ENCODE measurements around the gene TERT.

DNA sequence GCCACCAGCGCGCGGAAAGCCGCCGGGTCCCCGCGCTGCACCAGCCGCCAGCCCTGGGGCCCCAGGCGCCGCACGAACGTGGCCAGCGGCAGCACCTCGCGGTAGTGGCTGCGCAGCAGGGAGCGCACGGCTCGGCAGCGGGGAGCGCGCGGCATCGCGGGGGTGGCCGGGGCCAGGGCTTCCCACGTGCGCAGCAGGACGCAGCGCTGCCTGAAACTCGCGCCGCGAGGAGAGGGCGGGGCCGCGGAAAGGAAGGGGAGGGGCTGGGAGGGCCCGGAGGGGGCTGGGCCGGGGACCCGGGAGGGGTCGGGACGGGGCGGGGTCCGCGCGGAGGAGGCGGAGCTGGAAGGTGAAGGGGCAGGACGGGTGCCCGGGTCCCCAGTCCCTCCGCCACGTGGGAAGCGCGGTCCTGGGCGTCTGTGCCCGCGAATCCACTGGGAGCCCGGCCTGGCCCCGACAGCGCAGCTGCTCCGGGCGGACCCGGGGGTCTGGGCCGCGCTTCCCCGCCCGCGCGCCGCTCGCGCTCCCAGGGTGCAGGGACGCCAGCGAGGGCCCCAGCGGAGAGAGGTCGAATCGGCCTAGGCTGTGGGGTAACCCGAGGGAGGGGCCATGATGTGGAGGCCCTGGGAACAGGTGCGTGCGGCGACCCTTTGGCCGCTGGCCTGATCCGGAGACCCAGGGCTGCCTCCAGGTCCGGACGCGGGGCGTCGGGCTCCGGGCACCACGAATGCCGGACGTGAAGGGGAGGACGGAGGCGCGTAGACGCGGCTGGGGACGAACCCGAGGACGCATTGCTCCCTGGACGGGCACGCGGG lies at the start of gene TERT:
- TF ChIP-seq, protein P1, sequence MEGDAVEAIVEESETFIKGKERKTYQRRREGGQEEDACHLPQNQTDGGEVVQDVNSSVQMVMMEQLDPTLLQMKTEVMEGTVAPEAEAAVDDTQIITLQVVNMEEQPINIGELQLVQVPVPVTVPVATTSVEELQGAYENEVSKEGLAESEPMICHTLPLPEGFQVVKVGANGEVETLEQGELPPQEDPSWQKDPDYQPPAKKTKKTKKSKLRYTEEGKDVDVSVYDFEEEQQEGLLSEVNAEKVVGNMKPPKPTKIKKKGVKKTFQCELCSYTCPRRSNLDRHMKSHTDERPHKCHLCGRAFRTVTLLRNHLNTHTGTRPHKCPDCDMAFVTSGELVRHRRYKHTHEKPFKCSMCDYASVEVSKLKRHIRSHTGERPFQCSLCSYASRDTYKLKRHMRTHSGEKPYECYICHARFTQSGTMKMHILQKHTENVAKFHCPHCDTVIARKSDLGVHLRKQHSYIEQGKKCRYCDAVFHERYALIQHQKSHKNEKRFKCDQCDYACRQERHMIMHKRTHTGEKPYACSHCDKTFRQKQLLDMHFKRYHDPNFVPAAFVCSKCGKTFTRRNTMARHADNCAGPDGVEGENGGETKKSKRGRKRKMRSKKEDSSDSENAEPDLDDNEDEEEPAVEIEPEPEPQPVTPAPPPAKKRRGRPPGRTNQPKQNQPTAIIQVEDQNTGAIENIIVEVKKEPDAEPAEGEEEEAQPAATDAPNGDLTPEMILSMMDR (IDR thresholded peaks at IDR 0.05), result no peak
- no peak for TF ChIP-seq POLR2A (IDR thresholded peaks at IDR 0.05)

Measured in stomach (tissue), 4 donors.